Measurements from ENCODE around the gene NYNRIN.
"Not testable (repeated sequence)": the region's sequence is repeated elsewhere in the genome, so short reads cannot be mapped to it uniquely, and the experiment has no call there.

Gene NYNRIN

GRCh38 chr14:24369907-24370687 is 28.7 kb upstream of the NYNRIN start:
- no peak for DNase-seq (ENCODE audit: low read depth, low spot score)

GRCh38 chr14:24370748-24371147 is 28.1 kb upstream of the NYNRIN start:
- DNase-seq (ENCODE audit: low read depth, low spot score) = no peak

GRCh38 chr14:24371605-24372004 is 27.2 kb upstream of the NYNRIN start:
- not testable (repeated sequence) for DNase-seq (ENCODE audit: low read depth, low spot score)

- no peak for DNase-seq (ENCODE audit: low read depth, low spot score)
Measured at GRCh38 chr14:24372701-24373416, 25.9 kb upstream of the NYNRIN start.

- no peak for DNase-seq (ENCODE audit: low read depth, low spot score)
Measured at GRCh38 chr14:24376448-24377070, 22.2 kb upstream of the NYNRIN start.

- DNase-seq (ENCODE audit: low read depth, low spot score) = no peak
Measured at GRCh38 chr14:24377126-24377525, 21.7 kb upstream of the NYNRIN start.

GRCh38 chr14:24377657-24378056 is 21.1 kb upstream of the NYNRIN start:
- no peak for DNase-seq (ENCODE audit: low read depth, low spot score)

GRCh38 chr14:24378327-24378726 is 20.5 kb upstream of the NYNRIN start:
- DNase-seq (ENCODE audit: low read depth, low spot score) = no peak

GRCh38 chr14:24378981-24379906 is 19.6 kb upstream of the NYNRIN start:
- no peak for DNase-seq (ENCODE audit: low read depth, low spot score)

GRCh38 chr14:24379907-24380730 is 18.7 kb upstream of the NYNRIN start:
- no peak for DNase-seq (ENCODE audit: low read depth, low spot score)

- no peak for DNase-seq (ENCODE audit: low read depth, low spot score)
Measured at GRCh38 chr14:24381363-24382063, 17.3 kb upstream of the NYNRIN start.

- DNase-seq (ENCODE audit: low read depth, low spot score) = no peak
Measured at GRCh38 chr14:24382064-24382371, 16.8 kb upstream of the NYNRIN start.

- DNase-seq (ENCODE audit: low read depth, low spot score) = no peak
Measured at GRCh38 chr14:24384169-24384568, 14.6 kb upstream of the NYNRIN start.

- DNase-seq (ENCODE audit: low read depth, low spot score) = no peak
Measured at GRCh38 chr14:24385524-24385923, 13.3 kb upstream of the NYNRIN start.

- DNase-seq (ENCODE audit: low read depth, low spot score) = no peak
Measured at GRCh38 chr14:24387009-24387345, 11.8 kb upstream of the NYNRIN start.

GRCh38 chr14:24387579-24387978 is 11.2 kb upstream of the NYNRIN start:
- not testable (repeated sequence) for DNase-seq (ENCODE audit: low read depth, low spot score)

GRCh38 chr14:24388474-24389179 is 10.2 kb upstream of the NYNRIN start:
- DNase-seq (ENCODE audit: low read depth, low spot score) = no peak

GRCh38 chr14:24389226-24389848 is 9.5 kb upstream of the NYNRIN start:
- no peak for DNase-seq (ENCODE audit: low read depth, low spot score)
